H1 (cell line): ENCODE data around the gene ARHGAP6. TPM values are rescaled to one million over a fixed set of nuclear protein-coding genes. Genes with fewer than 3 reads are reported as not detected.

ENCODE experiments used
- CTCF ChIA-PET: fragments of 300-600 bp; sonication (Branson Sonifier 250); formaldehyde crosslinking; loops from one replicate; lab custom pipeline; 2021; ENCODE audit not compliant: partially characterized antibody; lab: Charles Lee
- POLR2A ChIA-PET: fragments of 300-600 bp; sonication (Branson Sonifier 250); formaldehyde crosslinking; loops from one replicate; lab custom pipeline; 2021; ENCODE audit warnings: inconsistent platforms; ENCODE audit not compliant: partially characterized antibody; lab: Charles Lee
- DNase-seq, 2 experiments: peaks; one replicate each; pipeline versions ENCODE4 v3.0.0 to v3.0.0-alpha.2; 2010 to 2022; ENCODE audit warnings: low spot score in 2 of 2, low read depth in 1 of 2, mixed read lengths in 1 of 2
- FAIRE-seq: peaks from 2 replicates; lab custom pipeline; 2011; peaks lifted over from hg19 to GRCh38; lab: Jason Lieb, UNC
- H2AFZ ChIP-seq: 2 replicates; pipeline ENCODE4 v1.8.1; 2012; ENCODE audit warnings: low read length, inconsistent platforms
- H2AK5ac ChIP-seq: 2 replicates; pipeline ENCODE4 v1.6.1; 2013; ENCODE audit warnings: low read depth, low read length
- H2BK120ac ChIP-seq: replicated peaks from 2 replicates; pipeline ENCODE3; 2013; ENCODE audit warnings: low read depth, low read length, inconsistent platforms
- H2BK12ac ChIP-seq: 2 replicates; pipeline ENCODE4 v1.6.1; 2013; ENCODE audit warnings: low read depth, low read length
- H2BK15ac ChIP-seq: 2 replicates; pipeline ENCODE4 v1.6.1; 2013; ENCODE audit warnings: low read length
- H2BK20ac ChIP-seq: 2 replicates; pipeline ENCODE4 v1.6.1; 2013; ENCODE audit warnings: low read length
- H2BK5ac ChIP-seq: 2 replicates; pipeline ENCODE4 v1.6.1; 2013; ENCODE audit warnings: low read depth, low read length
- H3K14ac ChIP-seq: 2 replicates; pipeline ENCODE4 v1.6.1; 2013; ENCODE audit warnings: inconsistent platforms; ENCODE audit not compliant: insufficient read length
- H3K18ac ChIP-seq: 2 replicates; pipeline ENCODE4 v1.6.1; 2013; ENCODE audit warnings: low read length; ENCODE audit errors: extremely low read depth
- H3K23ac ChIP-seq: 2 replicates; pipeline ENCODE4 v1.6.1; 2013; ENCODE audit warnings: inconsistent platforms; ENCODE audit not compliant: insufficient read length
- H3K23me2 ChIP-seq: 2 replicates; pipeline ENCODE4 v1.6.1; 2013; ENCODE audit warnings: low read depth, low read length
- H3K27ac ChIP-seq: 2 replicates; pipeline ENCODE4 v1.6.1; 2011; ENCODE audit warnings: low read depth, low read length, inconsistent platforms
- H3K27me3 ChIP-seq, 4 experiments: replicated peaks in 1 of 4; 1 replicate in 1 of 4; 2 replicates in 3 of 4; pipeline versions ENCODE4 v1.6.1 to v1.8.1; 2011 to 2013; ENCODE audit warnings: low read length in 3 of 4, mild to moderate bottlenecking in 3 of 4, inconsistent platforms in 2 of 4, mixed read lengths in 2 of 4, moderate library complexity in 1 of 4; ENCODE audit not compliant: control insufficient read depth in 3 of 4, insufficient read depth in 3 of 4; ENCODE audit errors: extremely low read depth in 1 of 4
- H3K36me3 ChIP-seq, 4 experiments: 2 replicates each; pipeline versions ENCODE4 v1.6.1 to v1.8.1; 2011 to 2013; ENCODE audit warnings: mild to moderate bottlenecking in 4 of 4, low read length in 3 of 4, moderate library complexity in 2 of 4, control low read depth in 1 of 4, inconsistent platforms in 1 of 4; ENCODE audit not compliant: insufficient read depth in 4 of 4, control insufficient read depth in 2 of 4
- H3K4ac ChIP-seq: replicated peaks from 2 replicates; pipeline ENCODE3; 2013; ENCODE audit warnings: low read length, low read depth, mixed read lengths, inconsistent platforms; ENCODE audit not compliant: insufficient read length
- H3K4me1 ChIP-seq, 4 experiments: replicated peaks in 1 of 4; 1 replicate in 1 of 4; 2 replicates in 3 of 4; pipeline versions ENCODE4 v1.6.1 to v1.8.1; 2011 to 2013; ENCODE audit warnings: low read length in 3 of 4, inconsistent platforms in 2 of 4, mixed read lengths in 1 of 4; ENCODE audit not compliant: insufficient read depth in 4 of 4, control insufficient read depth in 3 of 4
- H3K4me2 ChIP-seq, 2 experiments: 2 replicates each; pipeline versions ENCODE4 v1.6.1 to v1.8.1; 2011 to 2013; ENCODE audit warnings: low read depth in 2 of 2, low read length in 2 of 2, control low read depth in 1 of 2, inconsistent platforms in 1 of 2, mild to moderate bottlenecking in 1 of 2; ENCODE audit not compliant: insufficient read depth in 1 of 2
- H3K4me3 ChIP-seq, 4 experiments: fragments of 200-600, 300-600 bp in 1 of 4; sonication (generic), shearing (Covaris generic), sonication (Bioruptor Twin) in 1 of 4; 2 replicates each; pipeline versions ENCODE4 v1.5.1 to v1.8.1; 2011 to 2016; ENCODE audit warnings: low read length in 4 of 4, low read depth in 3 of 4, control low read depth in 2 of 4, inconsistent platforms in 2 of 4, mild to moderate bottlenecking in 2 of 4, mixed read lengths in 1 of 4, moderate library complexity in 1 of 4; ENCODE audit not compliant: insufficient read depth in 2 of 4; ENCODE audit errors: extremely low read depth in 1 of 4
- H3K56ac ChIP-seq: replicated peaks from 2 replicates; pipeline ENCODE3; 2013; ENCODE audit warnings: low read depth, mild to moderate bottlenecking, mixed read lengths, low read length, inconsistent platforms; ENCODE audit not compliant: insufficient read length
- H3K79me1 ChIP-seq: 2 replicates; pipeline ENCODE4 v1.6.1; 2013; ENCODE audit warnings: low read depth, low read length, control low read depth
- H3K79me2 ChIP-seq, 2 experiments: 2 replicates each; pipeline versions ENCODE4 v1.6.1 to v1.8.1; 2012 to 2013; ENCODE audit warnings: low read length in 2 of 2, mild to moderate bottlenecking in 2 of 2, inconsistent platforms in 1 of 2; ENCODE audit not compliant: insufficient read depth in 2 of 2, control insufficient read depth in 1 of 2
- H3K9ac ChIP-seq, 4 experiments: replicated peaks in 1 of 4; 1 replicate in 1 of 4; 2 replicates in 3 of 4; pipeline versions ENCODE4 v1.6.1 to v1.8.1; 2011 to 2013; ENCODE audit warnings: low read depth in 3 of 4, low read length in 3 of 4, control low read depth in 2 of 4, mild to moderate bottlenecking in 2 of 4, moderate library complexity in 2 of 4, inconsistent platforms in 1 of 4; ENCODE audit errors: extremely low read depth in 1 of 4
- H3K9me3 ChIP-seq, 2 experiments: 2 replicates each; pipeline versions ENCODE4 v1.6.1 to v1.8.1; 2012 to 2013; ENCODE audit warnings: mild to moderate bottlenecking in 2 of 2, moderate library complexity in 2 of 2, control low read depth in 1 of 2, inconsistent platforms in 1 of 2, low read depth in 1 of 2, low read length in 1 of 2, mixed read lengths in 1 of 2; ENCODE audit not compliant: insufficient read depth in 2 of 2
- H4K20me1 ChIP-seq, 2 experiments: replicated peaks in 1 of 2; 2 replicates each; pipeline versions ENCODE3 to v1.8.1; 2011 to 2013; ENCODE audit warnings: inconsistent platforms in 2 of 2, low read length in 2 of 2, mild to moderate bottlenecking in 1 of 2; ENCODE audit not compliant: insufficient read depth in 2 of 2, control insufficient read depth in 1 of 2
- H4K5ac ChIP-seq: 2 replicates; pipeline ENCODE4 v1.6.1; 2013; ENCODE audit warnings: low read length, low read depth, mixed read lengths, inconsistent platforms; ENCODE audit not compliant: insufficient read length
- H4K8ac ChIP-seq: 2 replicates; pipeline ENCODE4 v1.8.0; 2013; ENCODE audit warnings: mild to moderate bottlenecking, moderate library complexity, low read length, inconsistent platforms; ENCODE audit not compliant: insufficient read depth; ENCODE audit errors: extremely low read depth
- H4K91ac ChIP-seq: replicated peaks from 2 replicates; pipeline ENCODE3; 2013; ENCODE audit warnings: low read length, mixed read lengths, inconsistent platforms; ENCODE audit not compliant: insufficient read length
- BRCA1 ChIP-seq: IDR thresholded peaks from 2 replicates; pipeline ENCODE4 v1.6.1; 2012; ENCODE audit warnings: low read depth, low read length, improper control_type of control experiment
- CBX5 ChIP-seq: fragments of 300-800, 300-1000 bp; sonication (generic); IDR thresholded peaks from 2 replicates; pipeline ENCODE4 v1.7.1; 2016; ENCODE audit warnings: antibody characterized with exemption, low read length, low read depth
- CREB1 ChIP-seq: IDR thresholded peaks from 2 replicates; pipeline ENCODE4 v1.6.1; 2012; ENCODE audit warnings: inconsistent platforms
- GABPA ChIP-seq: IDR thresholded peaks from 2 replicates; pipeline ENCODE4 v1.6.1; 2011; ENCODE audit warnings: mild to moderate bottlenecking, low read length, moderate library complexity, borderline replicate concordance; ENCODE audit not compliant: insufficient read depth
- POLR2A ChIP-seq, 2 experiments: IDR thresholded peaks; 1 replicate in 1 of 2; 2 replicates in 1 of 2; pipeline ENCODE4 v1.6.1; 2011; ENCODE audit warnings: low read depth in 2 of 2, low read length in 2 of 2, mild to moderate bottlenecking in 2 of 2; ENCODE audit errors: control extremely low read depth in 1 of 2
- RFX5 ChIP-seq: IDR thresholded peaks from 2 replicates; pipeline ENCODE4 v1.6.1; 2011; ENCODE audit warnings: low read depth, low read length, improper control_type of control experiment, borderline replicate concordance
- RNF2 ChIP-seq: fragments of 200-900, 300-1000 bp; sonication (generic); IDR thresholded peaks from 2 replicates; pipeline ENCODE4 v1.7.1; 2016; ENCODE audit warnings: borderline replicate concordance, low read depth, mild to moderate bottlenecking, antibody characterized with exemption, low read length; ENCODE audit not compliant: poor library complexity, severe bottlenecking; ENCODE audit errors: missing control alignments
- SIRT6 ChIP-seq: IDR thresholded peaks from one replicate; pipeline ENCODE4 v1.7.1; 2012; ENCODE audit warnings: low read length, inconsistent platforms
- SUZ12 ChIP-seq: fragments of 200-600 bp; sonication (generic); IDR thresholded peaks from 2 replicates; pipeline ENCODE4 v1.6.1; 2012; ENCODE audit warnings: mild to moderate bottlenecking, inconsistent platforms, low read length, moderate library complexity, mixed read lengths
- TEAD4 ChIP-seq: IDR thresholded peaks from 2 replicates; pipeline ENCODE4 v1.6.1; 2012; ENCODE audit warnings: low read depth, low read length, inconsistent platforms, mixed read lengths
- WGBS, 2 experiments: shearing (Covaris generic) in 1 of 2; methylation state at CpG; one replicate each; pipeline versions ENCODE4 v1.1.6 to v1.1.7; 2013 to 2015; ENCODE audit warnings: low lambda C conversion rate in 2 of 2, mixed read lengths in 2 of 2, inconsistent platforms in 1 of 2, low coverage in 1 of 2, missing lambda C conversion rate in 1 of 2; ENCODE audit not compliant: insufficient replicate concordance in 2 of 2, insufficient coverage in 1 of 2, insufficient read length in 1 of 2; ENCODE audit errors: extremely low coverage in 1 of 2, missing lambda C conversion rate in 1 of 2; 5-methylcytosine and 5-hydroxymethylcytosine counted together
- polyA plus RNA-seq, 7 experiments: library from polyadenylated mRNA; depleted of rRNA in 3 of 7; stranded (reverse) in 5 of 7; unstranded in 2 of 7; fragments of >200 nt in 5 of 7; fragments of 200-250 nt in 2 of 7; gene quantifications; 1 replicate in 5 of 7; 2 replicates in 1 of 7; 4 replicates in 1 of 7; pipeline versions ENCODE4 v1.2.1 to v1.2.3, GENCODE V29; 2011 to 2013; ENCODE audit warnings: missing spikeins in 2 of 7, mixed read lengths in 2 of 7
- total RNA-seq: library from RNA; stranded (reverse); fragmentation: NEBNext Ultra II Directional; extraction: Animal tissue kit (Norgen Biotek cat#: 25700); gene quantifications from 2 replicates; pipeline ENCODE4 v1.2.1, GENCODE V29; 2021
- TF ChIP-seq, protein P1 (sequence below): IDR thresholded peaks from 2 replicates; pipeline ENCODE4 v1.6.1; 2011; ENCODE audit warnings: low read depth, mild to moderate bottlenecking, low read length; ENCODE audit not compliant: insufficient read depth
- TF ChIP-seq, protein P2 (sequence below): IDR thresholded peaks from 2 replicates; pipeline ENCODE4 v1.6.1; 2012; ENCODE audit warnings: inconsistent platforms

Gene ARHGAP6
- total and polyA plus RNA-seq, 2 of the 8 experiments (the other 6 are each of a cell fraction or from before 2014, with no cell fraction given) = 0.35 to 0.82 TPM

DNA sequence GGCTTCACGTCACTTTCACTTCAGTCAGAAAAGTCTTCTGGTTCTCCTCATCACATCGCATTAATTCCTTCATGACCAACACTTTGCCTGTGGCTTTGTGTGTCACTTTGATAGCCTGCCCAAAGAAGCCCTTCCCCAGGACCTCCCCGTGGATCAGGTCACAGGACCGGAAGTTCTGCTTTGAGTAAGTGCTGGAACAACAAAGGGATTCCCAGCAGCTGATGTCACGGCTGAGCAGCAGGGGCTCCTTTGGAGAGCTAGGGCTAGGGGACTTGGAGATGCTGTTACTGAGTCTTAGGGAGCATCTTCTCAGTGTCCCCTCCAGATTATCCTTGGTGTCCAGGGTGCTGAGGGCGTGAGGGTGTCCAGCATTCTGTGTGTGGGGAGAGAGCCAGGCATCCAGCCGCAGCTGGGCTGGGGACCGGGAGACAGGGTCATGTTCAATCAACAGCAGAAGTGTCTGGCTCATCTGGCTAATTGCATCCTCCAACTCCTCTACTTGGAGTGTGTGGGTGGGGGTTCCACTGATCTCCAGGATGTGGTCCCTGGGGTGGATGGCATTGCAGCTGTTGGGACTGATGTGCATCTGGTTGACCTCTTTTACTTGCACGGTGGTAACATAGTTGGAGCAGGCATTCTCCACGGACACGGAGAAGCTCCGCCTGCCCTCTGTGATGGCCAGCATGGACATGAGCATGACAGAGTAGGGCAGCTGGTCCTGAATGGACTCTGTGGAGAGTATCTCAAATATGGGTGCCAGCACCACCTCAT is 39.2 kb upstream of the ARHGAP6 start:
- Histone ChIP-seq H2AFZ (no peak overlapping the region), H3K14ac (no peak overlapping the region), H3K4me3 (no peak overlapping the region), H3K4me1 (no peaks in the 10 kb centered on the region), H3K56ac (no peak overlapping the region), H2BK20ac (no peak overlapping the region), H3K9me3 (no peaks in the 10 kb centered on the region), H2BK12ac (no peak overlapping the region), H3K18ac (no peak overlapping the region), H3K79me2 (no peaks in the 10 kb centered on the region), H2BK5ac (no peak overlapping the region), H3K27ac (no peak overlapping the region), H3K27me3 (no peaks in the 10 kb centered on the region), H3K4me2 (no peak overlapping the region), H4K8ac (no peak overlapping the region), H3K4ac (no peak overlapping the region), H4K20me1 (no peaks in the 10 kb centered on the region), H2BK15ac (no peak overlapping the region), H2AK5ac (no peak overlapping the region), H4K91ac (no peak overlapping the region), H3K9ac (no peak overlapping the region), H3K79me1 (no peaks in the 10 kb centered on the region), H4K5ac (no peak overlapping the region), H3K23ac (no peak overlapping the region), H2BK120ac (no peak overlapping the region), H3K36me3 (no peaks in the 10 kb centered on the region), H3K23me2 (no peaks in the 10 kb centered on the region)
- ChIA-PET POLR2A (no interaction called here), CTCF (interaction anchor here (1.0 kb wide), 1 partner anchor 10 kb away, joined by 6 read pairs; no protein-coding TSS in a partner anchor)
- WGBS, 2 experiments = 86% methylated on average over 9 of the region's 12 CpGs; no CpG with 5 or more reads in 1 of the 2 experiments
- DNase-seq (no peak), FAIRE-seq (no peak)
- TF ChIP-seq RFX5 (no peak), SIRT6 (no peak), BRCA1 (no peak), CREB1 (no peak), GABPA (no peak), CBX5 (no peak), SUZ12 (no peak), POLR2A (IDR thresholded peaks at IDR 0.05; ENCODE audit: control extremely low read depth in 1 of 2, low read depth in 2 of 2, low read length in 2 of 2) (no peak), TEAD4 (no peak), RNF2 (no peak)
- TF ChIP-seq, protein P1, sequence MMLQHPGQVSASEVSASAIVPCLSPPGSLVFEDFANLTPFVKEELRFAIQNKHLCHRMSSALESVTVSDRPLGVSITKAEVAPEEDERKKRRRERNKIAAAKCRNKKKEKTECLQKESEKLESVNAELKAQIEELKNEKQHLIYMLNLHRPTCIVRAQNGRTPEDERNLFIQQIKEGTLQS = no peak
- TF ChIP-seq, protein P2, sequence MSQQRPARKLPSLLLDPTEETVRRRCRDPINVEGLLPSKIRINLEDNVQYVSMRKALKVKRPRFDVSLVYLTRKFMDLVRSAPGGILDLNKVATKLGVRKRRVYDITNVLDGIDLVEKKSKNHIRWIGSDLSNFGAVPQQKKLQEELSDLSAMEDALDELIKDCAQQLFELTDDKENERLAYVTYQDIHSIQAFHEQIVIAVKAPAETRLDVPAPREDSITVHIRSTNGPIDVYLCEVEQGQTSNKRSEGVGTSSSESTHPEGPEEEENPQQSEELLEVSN = no peak
